ENCODE results near the gene TOM1. TPM values are rescaled to one million over a fixed set of nuclear protein-coding genes. Genes with fewer than 3 reads are reported as not detected.

TOM1 gene
- total and polyA plus RNA-seq, 2 of the 13 experiments (the other 11 are each of a cell fraction or from before 2014, with no cell fraction given), result 30.8 to 87.3 TPM

- TF ChIP-seq HNF1A (IDR thresholded peaks at IDR 0.05; ENCODE audit: low read depth) (no peak), HNF1A (CRISPR knock-in tag; IDR thresholded peaks at IDR 0.05; ENCODE audit: borderline replicate concordance) (peak; percentile 37; the same call in 1 of the 2 replicates), ZSCAN29 (CRISPR knock-in tag; conservative IDR thresholded peaks at IDR 0.05) (peak; percentile 76; the same call in 1 of the 2 replicates), ZBTB3 (CRISPR knock-in tag; IDR thresholded peaks at IDR 0.05; ENCODE audit: borderline replicate concordance, low read depth) (0 out of 2 replicates have a peak, but pooled peaks have one; percentile 20), MAZ (IDR thresholded peaks at IDR 0.05; ENCODE audit: borderline replicate concordance, low read depth, low read length) (no peak), MAZ (CRISPR knock-in tag; IDR thresholded peaks at IDR 0.05; ENCODE audit: low read depth) (peak; percentile 3; the same call in 1 of the 2 replicates), MED1 (CRISPR knock-in tag; IDR thresholded peaks at IDR 0.05) (peak; percentile 84), HNF1B (CRISPR knock-in tag; IDR thresholded peaks at IDR 0.05) (0 out of 2 replicates have a peak, but pooled peaks have one; percentile 44), TMF1 (CRISPR knock-in tag; IDR thresholded peaks at IDR 0.05; ENCODE audit: low read depth) (no peak), ZNF512 (CRISPR knock-in tag; IDR thresholded peaks at IDR 0.05) (no peak), GATAD2A (CRISPR knock-in tag; IDR thresholded peaks at IDR 0.05) (peak; percentile 67; the same call in 1 of the 2 replicates), BRD4 (CRISPR knock-in tag; IDR thresholded peaks at IDR 0.05) (no peak), TBP (CRISPR knock-in tag; IDR thresholded peaks at IDR 0.05) (peak; percentile 72; the same call in 1 of the 2 replicates), UBTF (CRISPR knock-in tag; IDR thresholded peaks at IDR 0.05) (peak; percentile 57), ZNF12 (CRISPR knock-in tag; IDR thresholded peaks at IDR 0.05) (peak; percentile 31; the same call in 1 of the 2 replicates), ZNF383 (CRISPR knock-in tag; IDR thresholded peaks at IDR 0.05; ENCODE audit: borderline replicate concordance) (peak; percentile 71; the same call in 1 of the 2 replicates), KDM3A (CRISPR knock-in tag; IDR thresholded peaks at IDR 0.05; ENCODE audit: low read depth) (peak; percentile 32; the same call in 1 of the 2 replicates), ZSCAN25 (CRISPR knock-in tag; IDR thresholded peaks at IDR 0.05) (no peak), ZNF501 (CRISPR knock-in tag; IDR thresholded peaks at IDR 0.05) (peak; percentile 78)
Measured at GRCh38 chr22:35312198-35313059, 12.7 kb downstream of the TOM1 start (continued).
